ENCODE measurements around the gene CDH23.

Gene CDH23

DNA sequence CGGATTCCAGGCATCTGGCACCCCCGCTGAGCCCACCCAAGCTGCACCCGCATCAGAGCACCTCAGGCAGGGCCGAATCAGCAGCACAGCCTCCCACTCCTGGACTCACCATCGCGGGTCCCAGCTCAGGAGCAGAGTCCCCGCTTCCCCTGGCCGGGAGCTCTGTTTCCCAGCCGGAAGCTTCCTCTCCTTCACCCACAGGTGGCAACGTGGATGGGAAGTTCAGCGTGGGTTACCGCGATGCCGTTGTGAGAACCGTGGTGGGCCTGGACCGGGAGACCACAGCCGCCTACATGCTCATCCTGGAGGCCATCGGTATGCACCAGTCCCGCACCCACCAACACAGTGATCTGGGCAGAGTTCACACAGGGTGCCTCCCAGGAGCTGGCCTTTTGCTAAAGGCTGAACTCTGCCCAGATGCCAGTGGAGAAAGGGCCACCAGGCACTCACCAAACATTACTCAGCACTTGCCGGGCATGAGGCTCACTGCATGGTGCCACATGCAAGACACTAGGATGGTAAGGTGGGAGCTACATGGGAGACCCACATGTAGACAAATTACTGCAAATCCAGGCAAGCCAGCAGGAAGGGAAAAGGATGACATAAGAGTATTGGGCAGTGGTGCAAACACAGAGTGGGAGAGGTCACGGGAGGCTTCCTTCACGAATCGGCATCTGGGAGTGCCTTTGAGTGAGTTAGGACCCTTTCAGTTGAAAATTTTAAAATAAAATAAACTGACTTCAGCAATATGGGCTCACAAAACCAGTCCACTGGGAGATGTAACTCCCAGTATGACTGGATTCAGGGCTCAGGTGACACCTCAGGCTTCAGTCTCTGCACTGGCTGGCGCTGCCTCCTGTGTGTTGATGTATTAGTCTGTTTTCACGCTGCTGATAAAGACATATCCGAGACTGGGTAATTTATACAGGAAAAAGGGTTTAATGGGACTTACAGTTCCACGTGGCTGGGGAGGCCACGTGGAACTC is 312.5 kb downstream of the CDH23 start:
- DNase-seq (ENCODE audit: low read depth) = no peak
- TF ChIP-seq, protein P1, sequence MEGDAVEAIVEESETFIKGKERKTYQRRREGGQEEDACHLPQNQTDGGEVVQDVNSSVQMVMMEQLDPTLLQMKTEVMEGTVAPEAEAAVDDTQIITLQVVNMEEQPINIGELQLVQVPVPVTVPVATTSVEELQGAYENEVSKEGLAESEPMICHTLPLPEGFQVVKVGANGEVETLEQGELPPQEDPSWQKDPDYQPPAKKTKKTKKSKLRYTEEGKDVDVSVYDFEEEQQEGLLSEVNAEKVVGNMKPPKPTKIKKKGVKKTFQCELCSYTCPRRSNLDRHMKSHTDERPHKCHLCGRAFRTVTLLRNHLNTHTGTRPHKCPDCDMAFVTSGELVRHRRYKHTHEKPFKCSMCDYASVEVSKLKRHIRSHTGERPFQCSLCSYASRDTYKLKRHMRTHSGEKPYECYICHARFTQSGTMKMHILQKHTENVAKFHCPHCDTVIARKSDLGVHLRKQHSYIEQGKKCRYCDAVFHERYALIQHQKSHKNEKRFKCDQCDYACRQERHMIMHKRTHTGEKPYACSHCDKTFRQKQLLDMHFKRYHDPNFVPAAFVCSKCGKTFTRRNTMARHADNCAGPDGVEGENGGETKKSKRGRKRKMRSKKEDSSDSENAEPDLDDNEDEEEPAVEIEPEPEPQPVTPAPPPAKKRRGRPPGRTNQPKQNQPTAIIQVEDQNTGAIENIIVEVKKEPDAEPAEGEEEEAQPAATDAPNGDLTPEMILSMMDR (conservative IDR thresholded peaks at IDR 0.05; ENCODE audit: low read depth, low read length) = no peak
- no peak overlapping the region for H3K4me3 ChIP-seq (ENCODE audit: low read length)

DNA sequence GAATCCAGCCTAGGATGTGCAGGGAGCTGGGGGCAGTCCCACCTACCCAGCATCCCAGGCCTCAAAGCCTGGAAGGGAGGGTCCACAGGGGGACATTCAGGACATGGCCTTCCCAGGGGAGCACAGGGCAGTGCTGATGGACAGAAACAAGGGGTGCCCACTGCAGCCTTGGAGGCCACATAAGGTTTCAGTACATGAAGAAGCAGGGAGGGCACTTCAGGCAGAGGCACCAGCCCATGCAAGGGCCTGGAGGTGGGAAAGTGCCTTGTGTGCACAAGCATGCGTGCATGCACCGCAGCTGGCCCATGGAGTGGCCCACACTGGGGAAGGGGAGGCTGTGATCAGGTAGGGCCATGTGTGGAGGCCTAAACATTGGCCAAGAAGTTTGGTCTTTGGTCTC is 313.8 kb downstream of the CDH23 start:
- no peak overlapping the region for H3K4me3 ChIP-seq (ENCODE audit: low read length)
- DNase-seq (ENCODE audit: low read depth) = no peak
- TF ChIP-seq, protein P1 (conservative IDR thresholded peaks at IDR 0.05; ENCODE audit: low read depth, low read length) = no peak

DNA sequence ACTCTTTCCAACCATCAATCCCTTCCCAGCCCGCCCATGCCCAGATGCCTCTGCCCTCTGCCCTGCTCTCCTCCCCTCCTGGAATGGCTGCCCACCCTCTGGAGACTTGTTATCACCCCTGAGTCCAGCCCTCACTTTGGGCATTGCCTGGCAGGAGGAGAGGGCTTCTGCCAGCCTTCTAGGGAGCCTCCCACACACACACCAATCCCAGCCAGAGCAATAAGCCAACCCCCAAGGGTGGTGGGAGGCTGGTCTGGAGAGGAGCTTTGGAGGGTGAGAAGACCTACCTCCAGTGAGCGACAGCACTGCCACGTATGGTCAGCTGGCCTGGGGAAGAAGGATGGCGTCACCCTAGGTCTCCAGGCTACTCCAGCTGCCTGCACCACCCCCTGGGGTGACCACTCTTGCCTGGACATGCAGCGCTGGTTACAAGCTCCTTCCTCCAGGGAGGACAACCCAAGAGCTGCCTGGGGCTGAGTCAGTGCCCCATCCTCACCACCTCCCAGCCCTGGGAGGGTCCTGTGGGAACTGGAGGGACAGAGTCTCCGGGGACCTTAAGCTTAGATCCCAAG is 314.4 kb downstream of the CDH23 start:
- H3K4me3 ChIP-seq (ENCODE audit: low read length) = no peak overlapping the region
- TF ChIP-seq, protein P1 (conservative IDR thresholded peaks at IDR 0.05; ENCODE audit: low read depth, low read length) = no peak
- DNase-seq (ENCODE audit: low read depth) = no peak

DNA sequence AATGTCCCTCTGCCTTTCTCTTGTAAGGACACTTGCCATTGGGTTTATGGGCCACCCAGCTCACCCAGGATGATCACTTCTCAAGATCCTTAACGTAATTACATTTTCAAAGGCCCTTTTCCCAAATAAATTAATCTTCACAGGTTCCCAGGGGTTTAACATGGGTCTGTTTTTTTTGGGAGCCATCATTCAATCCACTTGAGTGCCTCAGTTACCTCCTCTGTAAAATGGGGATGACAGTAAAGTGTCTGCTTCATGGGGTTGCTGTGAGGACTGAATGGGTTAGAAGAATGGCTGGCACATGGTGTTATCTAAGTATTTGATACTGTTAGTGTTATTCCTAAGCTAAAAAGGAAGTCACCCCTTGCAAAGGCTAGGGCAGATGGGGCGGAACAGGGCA is 315.4 kb downstream of the CDH23 start:
- TF ChIP-seq, protein P1 (conservative IDR thresholded peaks at IDR 0.05; ENCODE audit: low read depth, low read length) = no peak
- DNase-seq (ENCODE audit: low read depth) = no peak
- no peak overlapping the region for H3K4me3 ChIP-seq (ENCODE audit: low read length)

DNA sequence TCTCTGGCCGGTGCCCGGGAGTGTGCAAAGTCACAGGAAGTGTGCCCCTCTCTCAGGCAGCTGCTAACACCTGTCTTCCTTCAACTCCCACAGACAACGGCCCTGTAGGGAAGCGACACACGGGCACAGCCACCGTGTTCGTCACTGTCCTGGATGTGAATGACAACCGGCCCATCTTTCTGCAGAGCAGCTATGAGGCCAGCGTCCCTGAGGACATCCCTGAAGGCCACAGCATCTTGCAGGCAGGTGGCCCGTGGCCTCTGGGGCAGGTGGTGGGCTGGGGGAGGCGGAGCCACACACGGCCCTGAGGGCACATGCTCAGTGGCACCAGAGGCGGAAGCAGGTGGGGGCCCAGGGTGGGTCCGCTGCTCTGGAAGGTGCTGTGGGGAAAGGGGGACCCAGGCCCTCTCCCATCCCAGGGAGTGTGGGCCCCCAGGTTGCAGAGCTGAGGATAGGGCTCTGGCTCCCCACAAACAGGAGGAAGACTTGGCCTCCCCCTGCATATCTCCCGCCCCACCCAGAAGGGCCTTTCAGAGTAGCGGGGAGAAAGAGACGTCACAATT is 315.9 kb downstream of the CDH23 start:
- no peak overlapping the region for H3K4me3 ChIP-seq (ENCODE audit: low read length)
- TF ChIP-seq, protein P1 (conservative IDR thresholded peaks at IDR 0.05; ENCODE audit: low read depth, low read length) = no peak
- no peak for DNase-seq (ENCODE audit: low read depth)

DNA sequence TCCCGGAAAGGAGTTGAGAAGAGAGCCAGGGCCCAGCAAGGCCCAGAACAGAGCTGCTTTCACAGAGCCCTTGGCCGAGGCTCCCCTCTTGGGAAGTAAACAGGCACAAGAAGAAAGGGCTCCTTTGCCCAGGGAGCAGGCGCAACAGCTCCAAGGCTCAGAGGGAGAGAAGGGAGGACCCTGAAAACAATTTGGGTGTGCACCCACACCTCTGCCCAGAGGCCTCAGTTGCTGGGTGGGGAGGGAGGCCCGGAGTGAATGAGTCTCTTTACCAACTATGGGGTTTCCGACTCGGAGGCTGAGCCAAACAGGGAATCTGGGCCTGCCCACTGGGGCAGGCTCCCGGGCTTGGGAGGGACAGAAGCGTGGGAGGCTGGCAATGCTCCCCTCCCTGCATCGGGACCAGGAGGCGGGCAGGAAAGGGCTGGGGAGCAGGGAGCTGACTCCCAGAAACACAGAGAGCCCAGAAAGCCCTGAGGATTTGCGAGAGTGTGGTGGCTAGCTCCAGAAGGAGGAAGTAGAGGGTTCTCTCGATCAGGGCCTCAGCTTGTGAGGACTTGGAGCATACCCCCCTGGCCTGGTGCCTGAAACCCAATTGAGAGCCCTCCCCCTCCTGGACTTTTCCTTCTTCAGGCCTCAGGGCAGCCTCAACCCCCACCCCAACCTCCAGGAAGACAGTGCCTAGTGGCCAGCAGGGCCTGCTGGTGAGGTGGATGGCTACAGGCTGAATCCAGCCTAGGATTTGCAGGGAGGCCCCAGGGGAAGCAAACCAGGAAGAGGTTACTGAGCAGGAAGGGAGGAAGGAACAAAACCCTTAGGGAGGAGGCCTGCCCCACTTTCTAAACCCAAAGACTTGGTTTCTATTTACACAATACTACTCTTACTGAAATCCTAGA is 316.7 kb downstream of the CDH23 start:
- H3K4me3 ChIP-seq (ENCODE audit: low read length) = no peak overlapping the region
- DNase-seq (ENCODE audit: low read depth) = no peak
- TF ChIP-seq, protein P1 (conservative IDR thresholded peaks at IDR 0.05; ENCODE audit: low read depth, low read length) = peak; percentile 29

All from retinal pigment epithelial cell (primary cell).